ENCODE measurements around the gene DHRS3.

The DHRS3 gene

DNA sequence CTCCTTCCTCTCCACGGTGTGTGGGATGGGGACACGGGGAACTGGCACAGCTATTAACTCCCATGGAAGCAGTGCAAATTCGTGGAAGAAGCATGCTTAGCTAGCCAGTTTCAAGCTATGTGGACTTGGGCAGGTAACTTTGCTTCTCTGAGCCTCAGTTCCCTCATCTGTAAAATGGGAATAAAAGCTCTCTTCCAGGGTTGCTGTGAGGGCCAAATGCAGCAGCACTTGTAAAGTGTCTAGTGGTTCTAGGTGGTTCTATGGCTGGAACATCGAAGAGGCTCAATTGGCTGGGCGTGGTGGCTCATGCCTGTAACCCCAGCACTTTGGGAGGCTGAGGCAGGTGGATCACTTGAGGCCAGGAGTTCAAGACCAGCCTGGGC, 43.3 kb downstream of the DHRS3 start:
- ChIA-PET POLR2A (no interaction called here), CTCF (no interaction called here)
- TF ChIP-seq, protein P1, sequence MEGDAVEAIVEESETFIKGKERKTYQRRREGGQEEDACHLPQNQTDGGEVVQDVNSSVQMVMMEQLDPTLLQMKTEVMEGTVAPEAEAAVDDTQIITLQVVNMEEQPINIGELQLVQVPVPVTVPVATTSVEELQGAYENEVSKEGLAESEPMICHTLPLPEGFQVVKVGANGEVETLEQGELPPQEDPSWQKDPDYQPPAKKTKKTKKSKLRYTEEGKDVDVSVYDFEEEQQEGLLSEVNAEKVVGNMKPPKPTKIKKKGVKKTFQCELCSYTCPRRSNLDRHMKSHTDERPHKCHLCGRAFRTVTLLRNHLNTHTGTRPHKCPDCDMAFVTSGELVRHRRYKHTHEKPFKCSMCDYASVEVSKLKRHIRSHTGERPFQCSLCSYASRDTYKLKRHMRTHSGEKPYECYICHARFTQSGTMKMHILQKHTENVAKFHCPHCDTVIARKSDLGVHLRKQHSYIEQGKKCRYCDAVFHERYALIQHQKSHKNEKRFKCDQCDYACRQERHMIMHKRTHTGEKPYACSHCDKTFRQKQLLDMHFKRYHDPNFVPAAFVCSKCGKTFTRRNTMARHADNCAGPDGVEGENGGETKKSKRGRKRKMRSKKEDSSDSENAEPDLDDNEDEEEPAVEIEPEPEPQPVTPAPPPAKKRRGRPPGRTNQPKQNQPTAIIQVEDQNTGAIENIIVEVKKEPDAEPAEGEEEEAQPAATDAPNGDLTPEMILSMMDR (IDR thresholded peaks at IDR 0.05; ENCODE audit: control extremely low read depth, extremely low read depth, low read depth, missing control alignments), result no peak
- no peak for DNase-seq (ENCODE audit: extremely low spot score)

DNA sequence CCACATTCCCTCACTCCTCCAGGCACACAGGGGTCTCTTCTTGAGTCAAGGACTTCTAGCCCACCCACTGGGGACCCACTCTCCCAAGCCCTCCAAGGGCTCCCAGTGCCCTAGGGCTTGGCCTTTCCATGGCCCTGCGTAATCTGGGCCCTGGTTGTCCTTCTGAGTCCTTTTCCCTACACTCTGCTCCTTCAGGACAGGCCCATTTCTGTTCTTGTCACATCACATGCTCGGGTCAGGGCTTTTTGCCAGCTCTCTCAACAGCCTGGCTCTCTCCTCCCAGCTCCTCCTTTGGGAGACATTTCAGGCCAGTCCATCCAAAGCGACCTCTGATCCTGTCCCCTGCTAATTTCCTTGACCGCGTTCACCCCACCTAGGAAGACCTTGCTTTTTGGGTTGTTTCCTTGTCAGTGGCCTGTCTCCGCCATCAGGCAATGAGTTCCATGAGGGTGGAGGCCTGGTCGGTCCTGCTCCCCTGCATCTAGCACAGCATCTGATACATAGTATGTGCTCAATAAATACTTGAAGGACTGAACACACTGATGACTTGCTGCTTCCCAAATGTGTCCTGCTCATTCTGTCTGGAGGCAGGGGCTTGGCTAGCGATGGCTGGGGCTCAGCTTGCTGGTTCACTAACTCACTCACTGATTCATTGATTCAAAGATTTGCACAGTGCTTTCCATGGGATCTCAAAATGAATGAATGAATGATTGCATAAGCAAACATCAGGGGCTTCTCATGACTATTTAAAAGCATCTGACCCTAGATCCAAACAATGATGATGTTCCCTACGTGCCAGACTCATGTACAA, 44.8 kb downstream of the DHRS3 start:
- ChIA-PET CTCF (interaction anchor here (1.7 kb wide), 1 partner anchor 13 kb away, joined by 3 read pairs; no protein-coding TSS in a partner anchor), POLR2A (no interaction called here)
- TF ChIP-seq, protein P1 (IDR thresholded peaks at IDR 0.05; ENCODE audit: control extremely low read depth, extremely low read depth, low read depth, missing control alignments), result no peak
- no peak for DNase-seq (ENCODE audit: extremely low spot score)

DNA sequence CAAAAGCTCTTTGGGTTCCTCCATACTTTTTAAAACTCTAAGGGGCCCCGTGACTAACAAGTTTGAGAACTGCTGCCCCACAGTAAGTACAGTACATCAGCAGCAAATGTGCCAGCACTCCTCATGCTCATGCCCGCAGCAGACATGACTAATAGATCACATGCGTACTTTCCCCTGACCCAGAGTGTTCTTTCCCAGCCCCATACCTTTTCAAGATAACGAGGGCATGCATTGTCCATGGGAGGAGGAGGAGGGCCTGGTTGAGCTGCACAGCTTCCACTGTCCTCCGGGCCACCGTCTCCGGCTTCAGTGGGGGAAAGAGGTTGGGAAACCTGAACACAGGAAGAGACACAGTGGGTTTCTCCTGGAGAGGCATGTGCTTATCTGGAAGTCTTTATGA, 45.5 kb downstream of the DHRS3 start:
- TF ChIP-seq, protein P1 (IDR thresholded peaks at IDR 0.05; ENCODE audit: control extremely low read depth, extremely low read depth, low read depth, missing control alignments), result no peak
- CTCF ChIA-PET, result interaction anchor here (1.7 kb wide), 1 partner anchor 14 kb away, joined by 3 read pairs; no protein-coding TSS in a partner anchor
- DNase-seq (ENCODE audit: extremely low spot score), result no peak
- POLR2A ChIA-PET, result no interaction called here

DNA sequence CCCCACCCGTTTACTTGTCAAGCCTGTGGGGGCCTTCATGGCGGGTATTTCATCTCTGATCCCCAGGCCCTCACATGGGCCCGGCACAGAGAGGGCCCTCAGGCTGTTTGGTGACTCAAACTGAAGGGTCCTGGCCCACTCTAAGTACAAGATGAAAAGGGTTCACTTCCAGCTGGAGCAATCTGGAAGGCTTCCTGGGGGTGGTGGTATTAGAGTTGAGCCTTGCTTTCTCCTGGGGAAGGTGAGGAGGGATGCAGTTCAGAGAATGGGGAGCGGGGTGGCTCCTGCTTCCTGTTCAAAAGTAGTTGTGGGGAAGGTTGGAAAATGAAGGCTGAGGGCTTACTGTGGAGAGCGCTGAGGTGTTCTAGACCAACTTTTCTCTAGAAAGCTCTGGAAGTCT, 47.7 kb downstream of the DHRS3 start:
- POLR2A ChIA-PET, result no interaction called here
- no peak for DNase-seq (ENCODE audit: extremely low spot score)
- CTCF ChIA-PET, result no interaction called here
- TF ChIP-seq, protein P1 (IDR thresholded peaks at IDR 0.05; ENCODE audit: control extremely low read depth, extremely low read depth, low read depth, missing control alignments), result no peak

DNA sequence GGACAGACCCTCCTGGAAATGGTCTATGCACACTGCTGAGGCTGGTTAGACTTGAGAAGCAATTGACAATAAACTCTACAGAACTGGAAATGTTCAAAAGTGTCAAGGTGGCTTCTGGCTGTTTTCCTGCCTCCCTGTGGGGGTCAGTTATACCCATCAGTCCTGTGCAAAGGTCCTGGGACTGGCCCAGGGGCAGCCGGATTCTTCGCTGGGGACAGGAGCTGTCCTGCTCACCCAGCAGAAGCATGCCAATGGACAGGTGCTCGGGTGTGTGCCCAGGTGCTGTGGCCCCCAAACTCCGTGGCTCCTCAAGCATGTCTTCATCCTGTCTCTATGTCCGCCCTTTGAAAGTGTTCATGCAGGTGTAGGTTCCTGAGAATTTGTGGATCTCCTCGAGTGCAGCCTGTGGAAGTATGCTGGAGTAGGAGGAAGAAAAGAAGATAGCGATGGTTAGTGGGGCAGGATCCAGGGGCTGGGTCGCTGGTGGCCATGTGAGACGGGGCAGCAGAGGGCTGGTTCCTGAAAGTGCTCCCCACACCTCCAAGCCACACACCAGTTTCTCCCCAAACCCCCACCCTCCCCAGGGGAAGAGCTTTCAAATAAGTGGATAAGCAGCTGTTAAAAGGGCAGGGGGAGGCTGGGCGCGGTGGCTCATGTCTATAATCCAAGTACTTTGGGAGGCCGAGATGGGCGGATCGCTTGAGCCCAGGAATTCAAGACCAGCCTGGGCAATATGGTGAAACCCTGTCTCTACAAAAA, 49.8 kb downstream of the DHRS3 start:
- CTCF ChIA-PET, result no interaction called here
- no peak for DNase-seq (ENCODE audit: extremely low spot score)
- POLR2A ChIA-PET, result no interaction called here
- TF ChIP-seq, protein P1 (IDR thresholded peaks at IDR 0.05; ENCODE audit: control extremely low read depth, extremely low read depth, low read depth, missing control alignments), result no peak

DNA sequence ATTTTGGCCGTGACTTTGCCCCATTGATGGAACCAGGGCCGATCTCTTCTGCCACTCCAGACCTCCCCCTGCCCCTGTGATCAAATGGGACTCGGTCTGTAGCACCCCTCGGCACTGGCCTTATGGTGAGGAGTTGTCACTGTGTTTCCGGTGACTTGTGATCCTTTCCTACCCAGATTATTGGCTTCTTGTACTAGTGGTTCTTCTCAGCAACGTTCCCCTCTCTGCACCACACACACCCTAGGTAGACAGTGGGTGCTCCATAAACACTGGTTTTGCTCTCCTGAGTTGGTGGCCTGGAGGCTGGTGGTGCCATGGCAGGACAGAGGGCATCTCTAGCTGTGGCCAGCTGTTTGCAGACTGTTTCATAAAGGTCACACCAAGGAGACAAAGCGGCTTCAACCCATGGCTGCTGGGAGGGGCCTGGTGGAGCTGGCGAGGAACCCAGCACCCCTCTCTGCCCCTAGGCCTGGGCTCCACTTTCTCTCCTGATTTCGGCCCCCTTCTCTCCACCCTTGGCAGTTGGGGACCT, 50.7 kb downstream of the DHRS3 start:
- TF ChIP-seq, protein P1 (IDR thresholded peaks at IDR 0.05; ENCODE audit: control extremely low read depth, extremely low read depth, low read depth, missing control alignments), result no peak
- CTCF ChIA-PET, result no interaction called here
- POLR2A ChIA-PET, result no interaction called here
- DNase-seq (ENCODE audit: extremely low spot score), result no peak

All from GM10248 (cell line).